ENCODE data around the gene C2orf69.
A peak's percentile ranks its signal among the peaks of the same experiment; 100 is the strongest.

Gene C2orf69

DNA sequence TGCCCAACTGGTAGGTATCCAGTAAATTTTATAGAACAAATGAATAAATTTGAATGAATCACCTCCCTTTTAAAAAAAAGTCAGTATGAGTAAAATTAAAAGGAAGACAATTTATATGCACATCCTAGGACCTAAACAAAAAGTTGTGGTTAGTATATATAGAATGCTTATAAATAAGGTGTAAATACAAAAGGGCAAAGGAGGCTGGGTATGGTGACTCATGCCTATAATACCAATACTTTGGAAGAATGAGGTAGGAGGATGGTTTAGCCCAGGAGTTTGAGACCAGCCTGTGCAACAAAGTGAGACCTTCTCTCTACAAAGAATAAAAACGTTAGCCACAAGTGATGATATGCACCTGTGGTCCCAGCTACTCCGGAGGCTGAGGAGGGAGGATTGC, 12.8 kb downstream of the C2orf69 start:
- FAIRE-seq (no peak), DNase-seq (ENCODE audit: insufficient read length) (no peak)
- TF ChIP-seq POLR2AphosphoS5 (IDR thresholded peaks at IDR 0.05; ENCODE audit: low read depth, low read length) (no peak), TAF1 (IDR thresholded peaks at IDR 0.05; ENCODE audit: borderline replicate concordance, low read depth, low read length) (no peak), POLR2A (IDR thresholded peaks at IDR 0.05; ENCODE audit: low read depth, low read length) (no peak)

GRCh38 chr2:199926806-199927205, 15.7 kb downstream of the C2orf69 start:
- peak; percentile 21 for FAIRE-seq
- no peak for DNase-seq (ENCODE audit: insufficient read length)
- no peak for TF ChIP-seq POLR2A (IDR thresholded peaks at IDR 0.05; ENCODE audit: low read depth, low read length)
- TF ChIP-seq TAF1 (IDR thresholded peaks at IDR 0.05; ENCODE audit: borderline replicate concordance, low read depth, low read length) = no peak
- no peak for TF ChIP-seq POLR2AphosphoS5 (IDR thresholded peaks at IDR 0.05; ENCODE audit: low read depth, low read length)

GRCh38 chr2:199928226-199928625, 17.1 kb downstream of the C2orf69 start:
- DNase-seq (ENCODE audit: insufficient read length) (no peak), FAIRE-seq (no peak)
- TF ChIP-seq POLR2AphosphoS5 (IDR thresholded peaks at IDR 0.05; ENCODE audit: low read depth, low read length) = no peak
- TF ChIP-seq TAF1 (IDR thresholded peaks at IDR 0.05; ENCODE audit: borderline replicate concordance, low read depth, low read length) = no peak
- TF ChIP-seq POLR2A (IDR thresholded peaks at IDR 0.05; ENCODE audit: low read depth, low read length) = no peak

DNA sequence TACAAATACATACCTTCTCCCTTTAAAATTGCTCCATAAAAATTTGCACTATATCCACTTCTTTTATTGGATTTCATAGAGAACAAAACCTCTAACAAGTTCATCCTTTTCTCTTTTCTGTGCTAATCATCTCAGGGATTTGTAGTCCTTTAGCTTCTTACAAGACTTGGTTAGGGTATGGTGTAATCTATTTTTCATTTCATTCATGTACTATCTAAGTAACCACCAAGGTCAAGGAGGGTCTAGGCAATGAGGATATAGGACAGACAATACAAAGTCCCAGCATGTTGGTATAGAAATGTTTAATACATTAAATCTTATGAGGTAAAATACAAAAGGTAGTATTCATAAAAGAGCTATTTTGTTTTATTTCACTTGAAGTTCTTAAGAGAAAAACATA, 17.5 kb downstream of the C2orf69 start:
- no peak for FAIRE-seq
- no peak for TF ChIP-seq TAF1 (IDR thresholded peaks at IDR 0.05; ENCODE audit: borderline replicate concordance, low read depth, low read length)
- TF ChIP-seq POLR2AphosphoS5 (IDR thresholded peaks at IDR 0.05; ENCODE audit: low read depth, low read length) = no peak
- no peak for TF ChIP-seq POLR2A (IDR thresholded peaks at IDR 0.05; ENCODE audit: low read depth, low read length)
- DNase-seq (ENCODE audit: insufficient read length) = no peak

DNA sequence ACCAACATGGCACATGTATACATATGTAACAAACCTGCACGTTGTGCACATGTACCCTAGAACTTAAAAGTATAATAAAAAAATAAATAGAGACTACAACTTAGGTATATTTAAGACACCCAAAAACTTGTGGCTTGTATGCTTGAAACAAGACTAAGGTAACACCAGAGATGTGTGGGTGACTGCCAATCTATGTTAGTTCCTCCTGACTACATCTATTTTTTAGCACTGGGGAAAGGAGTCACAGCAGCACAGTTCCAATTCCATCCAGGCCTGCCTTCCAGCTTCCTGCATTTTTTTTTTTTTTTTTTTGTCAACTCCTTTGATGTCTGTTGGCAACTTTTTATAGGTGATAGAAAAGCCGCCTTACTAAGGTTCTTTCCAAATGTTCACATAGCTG, 18.2 kb downstream of the C2orf69 start:
- TF ChIP-seq TAF1 (IDR thresholded peaks at IDR 0.05; ENCODE audit: borderline replicate concordance, low read depth, low read length) (no peak), POLR2A (IDR thresholded peaks at IDR 0.05; ENCODE audit: low read depth, low read length) (0 out of 2 replicates have a peak, but pooled peaks have one; percentile 3), POLR2AphosphoS5 (IDR thresholded peaks at IDR 0.05; ENCODE audit: low read depth, low read length) (no peak)
- FAIRE-seq (no peak), DNase-seq (ENCODE audit: insufficient read length) (no peak)

DNA sequence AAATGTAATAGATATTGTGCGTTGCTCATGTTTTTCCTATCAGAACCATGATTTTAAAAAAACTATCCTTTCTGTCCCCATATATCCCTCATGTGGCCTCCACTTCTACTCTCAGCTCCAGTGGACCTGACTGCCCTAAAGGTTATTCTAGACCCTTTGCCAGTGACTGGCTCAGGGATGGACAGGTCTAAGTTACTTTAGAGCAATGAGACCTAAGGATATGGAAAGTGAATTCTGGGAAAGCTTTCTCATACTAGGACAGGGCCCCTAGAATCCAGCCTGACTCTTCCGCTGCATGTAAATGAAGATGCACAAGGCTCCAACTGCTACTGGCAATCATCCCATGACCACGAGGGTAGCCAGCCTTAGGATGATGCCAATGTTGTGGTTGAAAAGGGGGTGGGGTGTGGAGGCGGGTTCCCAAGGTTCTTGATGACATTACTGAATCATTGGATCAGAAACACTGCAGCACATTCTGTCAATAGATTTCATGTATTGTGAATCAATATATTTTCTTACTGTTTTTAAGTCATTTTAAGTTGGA, 21.3 kb downstream of the C2orf69 start:
- FAIRE-seq = no peak

DNA sequence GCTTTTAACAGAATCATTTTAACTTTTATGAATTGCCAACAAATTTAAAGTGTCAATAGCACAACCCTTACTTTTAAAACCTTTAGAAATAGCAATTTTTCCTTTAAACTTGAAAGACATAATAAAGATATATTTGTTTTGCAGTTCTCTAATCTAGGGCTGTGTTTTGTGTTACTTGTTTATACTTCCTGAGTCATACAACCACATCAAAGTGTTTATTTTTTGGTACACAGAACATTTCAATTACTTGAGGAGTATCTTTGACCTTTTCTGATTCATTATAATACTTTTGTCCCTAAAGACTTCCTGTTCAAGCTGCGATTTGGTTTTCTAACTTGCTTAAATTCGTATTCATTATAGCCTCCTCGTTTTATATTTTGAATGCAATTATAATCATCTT, 22.4 kb downstream of the C2orf69 start:
- no peak for TF ChIP-seq POLR2A (IDR thresholded peaks at IDR 0.05; ENCODE audit: low read depth, low read length)
- FAIRE-seq = no peak

More for the DNA sequence above, 21.3 kb downstream of the C2orf69 start:
- no peak for DNase-seq (ENCODE audit: insufficient read length)
- TF ChIP-seq POLR2AphosphoS5 (IDR thresholded peaks at IDR 0.05; ENCODE audit: low read depth, low read length) (no peak), POLR2A (IDR thresholded peaks at IDR 0.05; ENCODE audit: low read depth, low read length) (no peak), TAF1 (IDR thresholded peaks at IDR 0.05; ENCODE audit: borderline replicate concordance, low read depth, low read length) (no peak)

DNA sequence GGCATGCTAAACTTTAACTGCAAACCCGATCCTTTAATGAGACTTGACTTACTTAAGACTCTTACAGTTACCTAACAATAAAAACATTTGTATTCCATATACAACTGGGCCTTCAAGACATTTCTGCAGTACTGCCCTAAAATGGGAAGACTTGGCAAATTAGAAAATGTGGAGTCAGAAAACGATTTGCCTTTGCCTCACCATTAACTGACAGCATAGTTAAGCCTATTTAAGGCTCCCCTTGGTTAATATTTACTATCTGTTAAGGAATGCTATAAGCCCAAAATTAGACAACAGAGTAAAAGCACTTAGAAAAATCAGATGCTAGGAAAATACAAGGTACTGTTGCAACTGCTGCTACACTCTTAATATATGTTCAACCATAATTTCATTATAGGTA, 25.5 kb downstream of the C2orf69 start:
- FAIRE-seq (no peak), DNase-seq (ENCODE audit: insufficient read length) (no peak)
- TF ChIP-seq POLR2AphosphoS5 (IDR thresholded peaks at IDR 0.05; ENCODE audit: low read depth, low read length) = no peak
- no peak for TF ChIP-seq TAF1 (IDR thresholded peaks at IDR 0.05; ENCODE audit: borderline replicate concordance, low read depth, low read length)
- no peak for TF ChIP-seq POLR2A (IDR thresholded peaks at IDR 0.05; ENCODE audit: low read depth, low read length)

More for the DNA sequence above, 22.4 kb downstream of the C2orf69 start:
- DNase-seq (ENCODE audit: insufficient read length) = no peak

DNA sequence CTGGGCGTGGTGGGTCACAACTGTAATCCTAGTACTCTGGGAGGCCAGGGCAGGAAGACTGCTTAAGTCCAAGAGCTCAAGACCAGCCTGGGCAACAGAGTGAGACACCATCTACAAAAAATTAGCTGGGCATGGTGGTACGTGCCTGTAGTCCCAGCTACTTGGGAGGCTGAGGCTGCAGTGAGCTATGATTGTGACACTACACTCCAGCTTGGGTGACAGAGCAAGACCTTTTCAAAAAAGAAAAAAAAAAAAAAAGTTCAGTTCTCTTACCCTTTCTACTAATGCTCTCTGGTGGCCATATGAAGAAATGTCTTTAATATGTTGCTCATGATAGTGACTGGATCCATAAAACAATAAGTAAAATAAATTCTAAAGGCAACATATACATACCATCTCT, 29.3 kb downstream of the C2orf69 start:
- no peak for TF ChIP-seq POLR2AphosphoS5 (IDR thresholded peaks at IDR 0.05; ENCODE audit: low read depth, low read length)
- no peak for TF ChIP-seq POLR2A (IDR thresholded peaks at IDR 0.05; ENCODE audit: low read depth, low read length)
- no peak for TF ChIP-seq TAF1 (IDR thresholded peaks at IDR 0.05; ENCODE audit: borderline replicate concordance, low read depth, low read length)
- DNase-seq (ENCODE audit: insufficient read length) = no peak
- FAIRE-seq = no peak

- DNase-seq (ENCODE audit: insufficient read length) (no peak), FAIRE-seq (no peak)
- TF ChIP-seq POLR2AphosphoS5 (IDR thresholded peaks at IDR 0.05; ENCODE audit: low read depth, low read length) (no peak), POLR2A (IDR thresholded peaks at IDR 0.05; ENCODE audit: low read depth, low read length) (no peak), TAF1 (IDR thresholded peaks at IDR 0.05; ENCODE audit: borderline replicate concordance, low read depth, low read length) (no peak)
Measured at GRCh38 chr2:199943373-199943772, 32.3 kb downstream of the C2orf69 start.

GRCh38 chr2:199946196-199946595, 35.1 kb downstream of the C2orf69 start:
- TF ChIP-seq TAF1 (IDR thresholded peaks at IDR 0.05; ENCODE audit: borderline replicate concordance, low read depth, low read length) (no peak), POLR2A (IDR thresholded peaks at IDR 0.05; ENCODE audit: low read depth, low read length) (no peak), POLR2AphosphoS5 (IDR thresholded peaks at IDR 0.05; ENCODE audit: low read depth, low read length) (no peak)
- DNase-seq (ENCODE audit: insufficient read length) (no peak), FAIRE-seq (no peak)

DNA sequence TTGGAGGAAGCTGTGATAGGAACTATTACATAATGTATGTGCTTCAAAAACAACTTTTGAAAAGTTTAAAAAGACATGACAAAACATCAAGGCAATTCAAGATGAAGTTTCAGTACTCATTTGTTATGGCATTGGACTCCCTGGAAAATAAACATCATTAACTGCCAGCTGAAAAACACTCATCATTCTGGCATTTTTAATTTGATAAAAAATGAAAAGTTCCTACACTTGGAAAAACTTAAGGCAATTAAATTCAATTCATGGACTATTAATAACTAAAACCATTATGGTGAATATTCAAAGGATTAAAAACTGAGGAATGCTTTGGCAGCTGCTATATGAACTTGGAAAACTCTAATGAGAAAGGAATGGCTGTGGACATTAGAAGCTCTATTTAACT, 35.7 kb downstream of the C2orf69 start:
- DNase-seq (ENCODE audit: insufficient read length) = no peak
- TF ChIP-seq POLR2AphosphoS5 (IDR thresholded peaks at IDR 0.05; ENCODE audit: low read depth, low read length) = no peak
- TF ChIP-seq POLR2A (IDR thresholded peaks at IDR 0.05; ENCODE audit: low read depth, low read length) = no peak
- TF ChIP-seq TAF1 (IDR thresholded peaks at IDR 0.05; ENCODE audit: borderline replicate concordance, low read depth, low read length) = no peak
- no peak for FAIRE-seq

DNA sequence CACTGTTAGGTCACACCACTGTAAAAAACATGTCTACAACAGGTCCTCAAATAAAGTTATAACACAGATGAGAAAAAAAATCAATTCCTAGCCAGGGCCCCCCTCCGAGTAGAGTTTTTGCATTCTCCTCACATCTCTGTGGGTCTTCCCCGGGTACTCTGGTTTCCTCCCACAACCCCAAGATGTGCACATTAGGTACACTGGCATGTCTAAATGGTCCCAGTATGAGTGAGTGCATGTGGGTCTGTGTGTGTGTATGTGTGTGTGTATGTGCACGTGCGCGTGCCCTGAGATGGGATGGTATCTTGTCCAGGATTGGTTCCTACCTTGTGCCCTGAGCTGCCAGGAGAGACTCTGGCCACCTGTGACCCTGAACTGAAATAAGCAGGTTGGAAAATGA, 39.3 kb downstream of the C2orf69 start:
- FAIRE-seq (no peak), DNase-seq (ENCODE audit: insufficient read length) (no peak)
- TF ChIP-seq POLR2AphosphoS5 (IDR thresholded peaks at IDR 0.05; ENCODE audit: low read depth, low read length) (no peak), POLR2A (IDR thresholded peaks at IDR 0.05; ENCODE audit: low read depth, low read length) (no peak), TAF1 (IDR thresholded peaks at IDR 0.05; ENCODE audit: borderline replicate concordance, low read depth, low read length) (no peak)
